Hepatocyte (in vitro differentiated cells): Measurements from ENCODE around the gene SCARF2.

Experiments
- CTCF ChIP-seq: fragments of 200-600 bp; sonication (generic); IDR thresholded peaks from 2 replicates; pipeline ENCODE4 v1.5.1; 2016; ENCODE audit warnings: antibody characterized with exemption, mild to moderate bottlenecking; ENCODE audit not compliant: poor library complexity
- EZH2 ChIP-seq: fragments of 200-600 bp; sonication (generic); IDR thresholded peaks from 2 replicates; pipeline ENCODE4 v1.6.1; 2016; ENCODE audit warnings: antibody characterized with exemption, mild to moderate bottlenecking, borderline replicate concordance
- EZH2phosphoT487 ChIP-seq: fragments of 200-600 bp; sonication (generic); IDR thresholded peaks from one replicate; pipeline ENCODE4 v1.6.1; 2018; ENCODE audit warnings: antibody characterized with exemption, mild to moderate bottlenecking, low read depth, moderate library complexity; ENCODE audit not compliant: unreplicated experiment, severe bottlenecking

- no peak for TF ChIP-seq CTCF
- TF ChIP-seq EZH2 = no peak
- TF ChIP-seq EZH2phosphoT487 = no peak
These were observed 48.6 kb upstream of the SCARF2 start for GRCh38 chr22:20486229-20486628.
